SK-N-MC (cell line): ENCODE data around the gene SLC47A2.

Experiments
- EZH2 ChIP-seq: fragments of 200-600 bp; sonication (generic); IDR thresholded peaks from one replicate; pipeline ENCODE4 v1.6.1; 2017; ENCODE audit warnings: antibody characterized with exemption
- FOXP2 ChIP-seq: optimal IDR thresholded peaks from 2 replicates; pipeline ENCODE3; 2011; ENCODE audit warnings: mild to moderate bottlenecking, moderate library complexity; ENCODE audit not compliant: insufficient read depth; ENCODE audit errors: extremely low read length, control extremely low read depth
- POLR2AphosphoS5 ChIP-seq: IDR thresholded peaks from 2 replicates; pipeline ENCODE4 v1.6.1; 2012; ENCODE audit warnings: mild to moderate bottlenecking, low read depth, low read length, borderline replicate concordance

DNA sequence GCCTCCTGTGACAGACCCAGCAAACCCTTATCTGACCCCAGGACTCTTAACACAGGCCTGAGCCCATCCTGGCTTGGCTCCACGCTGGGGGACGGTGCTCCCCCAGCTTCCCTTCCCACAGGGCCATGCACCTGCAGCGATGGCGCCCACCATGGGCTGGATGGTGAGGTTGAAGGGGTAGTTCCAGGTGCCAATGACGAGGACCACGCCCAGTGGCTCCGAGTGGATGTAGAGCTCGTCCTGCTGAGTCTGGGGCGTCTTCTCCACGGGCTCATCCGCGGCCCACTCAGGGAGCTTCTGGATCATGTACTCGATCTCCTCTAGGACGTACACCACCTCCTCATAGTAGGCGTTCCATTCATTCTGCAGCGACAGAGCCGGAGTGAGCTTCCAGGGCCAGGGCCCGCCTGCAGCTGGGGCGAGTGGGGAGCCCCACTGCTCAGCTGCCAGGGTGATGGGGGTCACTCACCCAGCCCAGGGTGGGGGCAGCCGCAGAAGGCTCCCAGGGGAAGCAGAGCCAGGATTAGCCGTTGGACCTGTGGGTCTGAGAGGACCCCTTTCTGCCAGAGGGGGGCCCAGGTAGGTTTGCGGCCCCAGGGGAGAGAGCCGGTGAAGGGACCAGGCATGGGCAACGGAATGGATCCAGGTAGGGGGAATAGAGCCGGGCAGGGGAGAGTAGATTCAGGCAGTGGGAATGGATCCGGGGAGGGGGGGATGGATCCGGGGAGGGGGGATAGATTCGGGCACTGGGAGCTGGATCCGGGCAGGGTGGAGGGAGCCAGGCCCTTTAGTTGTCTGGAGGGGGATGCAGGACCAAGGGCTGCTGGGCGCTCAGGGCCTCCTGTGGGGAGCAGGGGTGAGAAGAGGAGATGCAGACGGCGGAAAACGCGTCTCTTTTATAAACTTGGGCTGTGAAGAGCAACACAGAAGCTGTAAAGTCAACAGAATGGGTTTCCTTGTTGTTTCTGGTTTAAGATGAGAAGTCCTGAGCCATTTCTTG lies 27.0 kb upstream of the SLC47A2 start:
- no peak for TF ChIP-seq FOXP2
- no peak for TF ChIP-seq EZH2
- TF ChIP-seq POLR2AphosphoS5 = no peak
